Fibroblast of lung (primary cell): ENCODE measurements around the gene LRRC49. TPM values are rescaled to one million over a fixed set of nuclear protein-coding genes. Genes with fewer than 3 reads are reported as not detected.

ENCODE experiments used
- DNase-seq, 2 donors: peaks; one replicate each; pipeline versions ENCODE4 v3.0.0 to v3.0.0-alpha.2; 2010; ENCODE audit warnings: low read depth in 2 of 2
- H2AFZ ChIP-seq: 2 replicates; pipeline ENCODE4 v1.5.1; 2012; ENCODE audit warnings: low read length, control low read depth, inconsistent platforms
- H3K27ac ChIP-seq: 2 replicates; pipeline ENCODE4 v1.5.1; 2011; ENCODE audit warnings: low read length, control low read depth; ENCODE audit not compliant: insufficient read depth
- H3K27me3 ChIP-seq: 2 replicates; pipeline ENCODE4 v1.5.1; 2011; ENCODE audit warnings: mild to moderate bottlenecking, low read length; ENCODE audit not compliant: control insufficient read depth, insufficient read depth
- H3K36me3 ChIP-seq: 2 replicates; pipeline ENCODE4 v1.5.1; 2011; ENCODE audit warnings: low read length; ENCODE audit not compliant: control insufficient read depth, insufficient read depth
- H3K4me1 ChIP-seq: 2 replicates; pipeline ENCODE4 v1.5.1; 2011; ENCODE audit warnings: low read length; ENCODE audit not compliant: control insufficient read depth, insufficient read depth; ENCODE audit errors: extremely low read depth
- H3K4me2 ChIP-seq: 2 replicates; pipeline ENCODE4 v1.5.1; 2011; ENCODE audit warnings: low read length, control low read depth; ENCODE audit not compliant: insufficient read depth; ENCODE audit errors: extremely low read depth
- H3K4me3 ChIP-seq, 4 experiments: fragments of 200-600 bp in 1 of 4; sonication (generic) in 1 of 4; replicated peaks in 1 of 4; 2 replicates each; pipeline ENCODE4 v1.5.1; 2011 to 2016; ENCODE audit warnings: low read length in 4 of 4, low read depth in 3 of 4, mild to moderate bottlenecking in 3 of 4, control low read depth in 2 of 4, inconsistent platforms in 1 of 4, mixed read lengths in 1 of 4; ENCODE audit not compliant: insufficient read depth in 1 of 4; ENCODE audit errors: control extremely low read depth in 1 of 4
- H3K79me2 ChIP-seq: 2 replicates; pipeline ENCODE4 v1.5.1; 2012; ENCODE audit warnings: mild to moderate bottlenecking, low read length, inconsistent platforms; ENCODE audit not compliant: control insufficient read depth, insufficient read depth
- H3K9ac ChIP-seq: 2 replicates; pipeline ENCODE4 v1.5.1; 2011; ENCODE audit warnings: mild to moderate bottlenecking, low read length, control low read depth; ENCODE audit not compliant: insufficient read depth
- H3K9me3 ChIP-seq: 2 replicates; pipeline ENCODE4 v1.5.1; 2012; ENCODE audit warnings: low read depth, low read length; ENCODE audit not compliant: control insufficient read depth, insufficient read depth
- H4K20me1 ChIP-seq: 2 replicates; pipeline ENCODE4 v1.5.1; 2011; ENCODE audit warnings: low read length; ENCODE audit not compliant: control insufficient read depth, insufficient read depth; ENCODE audit errors: extremely low read depth
- EZH2 ChIP-seq: IDR thresholded peaks from 2 replicates; pipeline ENCODE4 v1.5.1; 2012; ENCODE audit warnings: low read length, control low read depth, mild to moderate bottlenecking; ENCODE audit errors: missing control alignments
- polyA plus RNA-seq, 2 donors: library from polyadenylated mRNA; depleted of rRNA in 1 of 2; stranded (reverse) in 1 of 2; unstranded in 1 of 2; fragments of >200 nt; gene quantifications; 2 replicates each; pipeline ENCODE4 v1.2.1, GENCODE V29; 2011 to 2012; ENCODE audit warnings: missing spikeins in 1 of 2
- total RNA-seq: library from RNA; depleted of rRNA; stranded (reverse); fragments of >200 nt; gene quantifications from 2 replicates; pipeline ENCODE4 v1.2.1, GENCODE V29; 2014
- TF ChIP-seq, protein P1 (sequence below), 2 donors: IDR thresholded peaks in 1 of 2; conservative IDR thresholded peaks in 1 of 2; 1 replicate in 1 of 2; 2 replicates in 1 of 2; pipeline ENCODE4 v1.5.1; 2011 to 2012; ENCODE audit warnings: low read length in 2 of 2, control low read depth in 1 of 2, inconsistent platforms in 1 of 2, low read depth in 1 of 2, mild to moderate bottlenecking in 1 of 2

LRRC49 gene
- total and polyA plus RNA-seq, 2 donors (not counting 1 experiment from before 2014, with no cell fraction given) = 10.0 to 31.5 TPM

DNA sequence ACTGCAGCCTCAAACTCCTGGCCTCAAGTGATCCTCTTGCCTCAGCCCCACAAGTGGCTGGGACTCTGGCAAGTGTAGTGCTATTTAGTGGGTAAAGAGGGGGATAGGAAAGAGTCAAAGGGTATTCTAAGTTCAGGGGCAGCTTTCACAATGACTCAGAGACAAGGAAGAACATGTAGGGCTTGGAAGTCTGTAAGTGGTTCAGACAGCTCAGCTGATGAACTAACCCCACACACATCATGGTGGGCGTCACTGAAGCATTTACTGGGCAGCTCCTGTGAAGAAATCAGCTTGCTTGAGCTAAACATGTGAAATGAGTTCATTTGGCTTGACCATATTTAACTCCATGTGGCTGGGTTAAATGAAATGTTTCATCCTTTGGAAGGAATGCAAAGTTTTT lies 188.1 kb downstream of the LRRC49 start:
- TF ChIP-seq, protein P1, sequence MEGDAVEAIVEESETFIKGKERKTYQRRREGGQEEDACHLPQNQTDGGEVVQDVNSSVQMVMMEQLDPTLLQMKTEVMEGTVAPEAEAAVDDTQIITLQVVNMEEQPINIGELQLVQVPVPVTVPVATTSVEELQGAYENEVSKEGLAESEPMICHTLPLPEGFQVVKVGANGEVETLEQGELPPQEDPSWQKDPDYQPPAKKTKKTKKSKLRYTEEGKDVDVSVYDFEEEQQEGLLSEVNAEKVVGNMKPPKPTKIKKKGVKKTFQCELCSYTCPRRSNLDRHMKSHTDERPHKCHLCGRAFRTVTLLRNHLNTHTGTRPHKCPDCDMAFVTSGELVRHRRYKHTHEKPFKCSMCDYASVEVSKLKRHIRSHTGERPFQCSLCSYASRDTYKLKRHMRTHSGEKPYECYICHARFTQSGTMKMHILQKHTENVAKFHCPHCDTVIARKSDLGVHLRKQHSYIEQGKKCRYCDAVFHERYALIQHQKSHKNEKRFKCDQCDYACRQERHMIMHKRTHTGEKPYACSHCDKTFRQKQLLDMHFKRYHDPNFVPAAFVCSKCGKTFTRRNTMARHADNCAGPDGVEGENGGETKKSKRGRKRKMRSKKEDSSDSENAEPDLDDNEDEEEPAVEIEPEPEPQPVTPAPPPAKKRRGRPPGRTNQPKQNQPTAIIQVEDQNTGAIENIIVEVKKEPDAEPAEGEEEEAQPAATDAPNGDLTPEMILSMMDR (conservative IDR thresholded peaks at IDR 0.05 in 1 of 2, IDR thresholded peaks at IDR 0.05 in 1 of 2; ENCODE audit: low read depth in 1 of 2, low read length in 2 of 2) = no peak
- TF ChIP-seq EZH2 = no peak
- peak; percentile 92 to 97 for DNase-seq
- H3K4me2 ChIP-seq = no peak overlapping the region

DNA sequence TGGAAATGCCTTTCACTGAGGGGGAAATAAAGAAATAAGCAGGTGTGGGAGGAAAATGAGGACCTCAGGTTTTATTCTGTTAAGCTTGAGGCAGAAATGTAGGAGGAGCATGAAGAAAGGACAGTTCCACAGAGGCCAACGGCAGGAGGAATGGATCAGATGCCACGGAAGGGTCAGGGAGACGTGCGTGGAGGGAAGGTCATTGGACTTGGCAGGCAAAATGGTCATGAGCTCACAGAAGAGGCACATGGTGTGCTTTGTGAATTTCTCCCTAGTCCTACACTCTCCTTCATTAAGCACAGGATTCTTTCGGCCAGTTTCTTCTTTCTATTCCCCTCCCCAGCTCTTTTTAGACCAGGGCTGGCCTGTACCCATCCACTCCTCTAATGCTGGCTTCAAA lies 190.2 kb downstream of the LRRC49 start:
- Histone ChIP-seq H3K9ac (peak overlapping the region; percentile 33), H3K36me3 (no peaks in the 10 kb centered on the region), H3K27me3 (no peaks in the 10 kb centered on the region), H3K27ac (peak overlapping the region; percentile 71), H3K9me3 (no peaks in the 10 kb centered on the region), H2AFZ (peak overlapping the region; percentile 48), H3K4me3 (no peak overlapping the region), H3K79me2 (no peaks in the 10 kb centered on the region), H4K20me1 (no peaks in the 10 kb centered on the region), H3K4me2 (no peak overlapping the region), H3K4me1 (peaks cover 20% of the 10 kb centered on the region)
- TF ChIP-seq, protein P1 (conservative IDR thresholded peaks at IDR 0.05 in 1 of 2, IDR thresholded peaks at IDR 0.05 in 1 of 2; ENCODE audit: low read depth in 1 of 2, low read length in 2 of 2) = no peak
- TF ChIP-seq EZH2 = no peak
- DNase-seq = no peak

More for the DNA sequence above, 188.1 kb downstream of the LRRC49 start:
- no peak overlapping the region for H3K4me3 ChIP-seq
- H4K20me1 ChIP-seq = no peaks in the 10 kb centered on the region
- H3K27me3 ChIP-seq = no peaks in the 10 kb centered on the region
- H2AFZ ChIP-seq = no peak overlapping the region
- no peaks in the 10 kb centered on the region for H3K9me3 ChIP-seq
- H3K4me1 ChIP-seq = peaks cover 20% of the 10 kb centered on the region
- no peak overlapping the region for H3K9ac ChIP-seq
- no peaks in the 10 kb centered on the region for H3K79me2 ChIP-seq
- no peaks in the 10 kb centered on the region for H3K36me3 ChIP-seq
- peak overlapping the region; percentile 90 for H3K27ac ChIP-seq

DNA sequence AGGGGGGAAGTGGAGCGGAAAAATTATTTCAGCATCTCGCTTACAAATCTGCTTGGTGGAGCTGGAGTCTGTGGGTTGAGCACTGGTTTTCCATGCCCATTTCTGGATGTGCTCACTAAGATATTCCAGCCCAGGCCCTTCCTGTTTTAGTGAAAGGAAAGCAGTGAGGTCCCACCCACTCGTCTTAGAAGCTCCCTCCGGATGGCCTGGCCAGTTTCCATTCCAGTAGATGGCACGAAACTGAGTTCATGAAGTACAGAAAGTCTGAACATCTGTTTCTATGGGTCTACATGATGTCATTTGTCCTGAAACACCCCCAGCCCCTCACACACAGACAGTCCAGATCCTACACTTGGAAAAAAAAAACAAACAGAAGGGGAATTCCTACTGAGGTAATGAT lies 190.7 kb downstream of the LRRC49 start:
- Histone ChIP-seq H3K79me2 (no peaks in the 10 kb centered on the region), H3K9ac (no peak overlapping the region), H4K20me1 (no peaks in the 10 kb centered on the region), H3K4me2 (no peak overlapping the region), H3K36me3 (no peaks in the 10 kb centered on the region), H3K4me3 (no peak overlapping the region), H3K27ac (peak overlapping the region; percentile 71), H3K27me3 (no peaks in the 10 kb centered on the region), H2AFZ (no peak overlapping the region), H3K4me1 (peaks cover 20% of the 10 kb centered on the region), H3K9me3 (no peaks in the 10 kb centered on the region)
- peak; percentile 49 to 92 for DNase-seq
- no peak for TF ChIP-seq EZH2
- TF ChIP-seq, protein P1 (conservative IDR thresholded peaks at IDR 0.05 in 1 of 2, IDR thresholded peaks at IDR 0.05 in 1 of 2; ENCODE audit: low read depth in 1 of 2, low read length in 2 of 2) = no peak
